IMR-90 (cell line): ENCODE data around the gene VTN. TPM values are rescaled to one million over a fixed set of nuclear protein-coding genes. Genes with fewer than 3 reads are reported as not detected.
"Not testable (repeated sequence)": the region's sequence is repeated elsewhere in the genome, so short reads cannot be mapped to it uniquely, and the experiment has no call there.

Source experiments
- ATAC-seq: fragments of 200-7000 bp; cut with Tn5 transposase; 2 replicates; pipeline ENCODE4 v1.9.1; 2020; ENCODE audit warnings: low read depth, mild to moderate bottlenecking, moderate library complexity
- BruUV-seq: library from RNA; stranded (reverse); fragments of 400-500 nt; replicated peaks from 2 replicates; lab custom pipeline; 2021; lab: Mats Ljungman, UMichigan
- CTCF ChIA-PET: fragments of 300-600 bp; formaldehyde crosslinking; extraction: SDS; loops from one replicate; lab custom pipeline; 2021; ENCODE audit warnings: antibody characterized with exemption; lab: Yijun Ruan, JAX
- POLR2A ChIA-PET: fragments of 300-600 bp; sonication (Branson Sonifier 250); formaldehyde crosslinking; loops from one replicate; lab custom pipeline; 2022; ENCODE audit warnings: antibody characterized with exemption; ENCODE audit not compliant: unreplicated experiment; lab: Charles Lee
- DNase-seq: peaks from one replicate; pipeline ENCODE4 v3.0.0; 2013
- H2AFZ ChIP-seq: replicated peaks from 2 replicates; pipeline ENCODE3; 2013; ENCODE audit warnings: low read length, mild to moderate bottlenecking; ENCODE audit not compliant: poor library complexity
- H2AK5ac ChIP-seq: 2 replicates; pipeline ENCODE4 v1.6.1; 2013; ENCODE audit warnings: low read depth, low read length, inconsistent platforms
- H2AK9ac ChIP-seq: replicated peaks from 2 replicates; pipeline ENCODE3; 2013; ENCODE audit warnings: mild to moderate bottlenecking, low read depth, low read length, moderate library complexity; ENCODE audit not compliant: poor library complexity
- H2BK120ac ChIP-seq: 2 replicates; pipeline ENCODE4 v1.6.1; 2013; ENCODE audit warnings: low read depth, low read length, inconsistent platforms
- H2BK15ac ChIP-seq: 3 replicates; pipeline ENCODE4 v1.6.1; 2013; ENCODE audit warnings: low read depth, low read length, inconsistent platforms
- H2BK20ac ChIP-seq: 2 replicates; pipeline ENCODE4 v1.6.1; 2013; ENCODE audit warnings: low read depth, mild to moderate bottlenecking, inconsistent platforms, low read length, moderate library complexity
- H2BK5ac ChIP-seq: 2 replicates; pipeline ENCODE4 v1.6.1; 2013; ENCODE audit warnings: mild to moderate bottlenecking, low read depth, low read length, inconsistent platforms; ENCODE audit not compliant: poor library complexity, severe bottlenecking
- H3K14ac ChIP-seq: replicated peaks from 2 replicates; pipeline ENCODE4 v1.6.1; 2013; ENCODE audit warnings: low read depth, low read length, inconsistent platforms
- H3K18ac ChIP-seq: 2 replicates; pipeline ENCODE4 v1.6.1; 2013; ENCODE audit warnings: low read depth, low read length, control low read depth
- H3K23ac ChIP-seq: 2 replicates; pipeline ENCODE4 v1.6.1; 2013; ENCODE audit warnings: low read depth, low read length, inconsistent platforms
- H3K27ac ChIP-seq: 2 replicates; pipeline ENCODE4 v1.5.1; 2013; ENCODE audit warnings: mild to moderate bottlenecking, control low read depth, low read length; ENCODE audit not compliant: insufficient read depth
- H3K27me3 ChIP-seq: 2 replicates; pipeline ENCODE4 v1.6.1; 2013; ENCODE audit warnings: low read length; ENCODE audit not compliant: control insufficient read depth, insufficient read depth
- H3K36me3 ChIP-seq: 2 replicates; pipeline ENCODE4 v1.6.1; 2013; ENCODE audit warnings: low read length, mixed read lengths; ENCODE audit not compliant: control insufficient read depth, insufficient read depth
- H3K4ac ChIP-seq: 2 replicates; pipeline ENCODE4 v1.6.1; 2013; ENCODE audit warnings: low read depth, low read length, inconsistent platforms
- H3K4me1 ChIP-seq: 2 replicates; pipeline ENCODE4 v1.6.1; 2013; ENCODE audit warnings: low read length, mixed read lengths; ENCODE audit not compliant: control insufficient read depth, insufficient read depth
- H3K4me2 ChIP-seq: 2 replicates; pipeline ENCODE4 v1.6.1; 2013; ENCODE audit warnings: low read depth, mild to moderate bottlenecking, control low read depth, low read length, moderate library complexity
- H3K4me3 ChIP-seq: 2 replicates; pipeline ENCODE4 v1.5.1; 2013; ENCODE audit warnings: low read depth, mild to moderate bottlenecking, control low read depth, low read length, moderate library complexity; ENCODE audit not compliant: insufficient read depth
- H3K56ac ChIP-seq: 2 replicates; pipeline ENCODE4 v1.6.1; 2013; ENCODE audit warnings: low read length, inconsistent platforms; ENCODE audit not compliant: insufficient read depth; ENCODE audit errors: extremely low read depth
- H3K79me1 ChIP-seq, 2 experiments: 2 replicates each; pipeline ENCODE4 v1.6.1; 2013; ENCODE audit warnings: low read length in 2 of 2, inconsistent platforms in 1 of 2, low read depth in 1 of 2
- H3K9ac ChIP-seq: 2 replicates; pipeline ENCODE4 v1.6.1; 2013; ENCODE audit warnings: low read depth, low read length, control low read depth
- H3K9me1 ChIP-seq: 2 replicates; pipeline ENCODE4 v1.6.1; 2013; ENCODE audit warnings: low read length, inconsistent platforms; ENCODE audit not compliant: insufficient read depth
- H3K9me3 ChIP-seq: 2 replicates; pipeline ENCODE4 v1.6.1; 2013; ENCODE audit warnings: low read length; ENCODE audit not compliant: control insufficient read depth, insufficient read depth
- H4K20me1 ChIP-seq: 2 replicates; pipeline ENCODE4 v1.6.1; 2013; ENCODE audit warnings: low read length, inconsistent platforms; ENCODE audit not compliant: insufficient read depth
- H4K5ac ChIP-seq: 2 replicates; pipeline ENCODE4 v1.6.1; 2013; ENCODE audit warnings: mild to moderate bottlenecking, low read depth, low read length, control low read depth
- H4K8ac ChIP-seq, 2 experiments: 2 replicates each; pipeline ENCODE4 v1.6.1; 2013; ENCODE audit warnings: low read depth in 2 of 2, low read length in 2 of 2, control low read depth in 1 of 2, inconsistent platforms in 1 of 2
- H4K91ac ChIP-seq: 2 replicates; pipeline ENCODE4 v1.6.1; 2013; ENCODE audit warnings: low read depth, low read length, inconsistent platforms; ENCODE audit not compliant: insufficient read depth
- WGBS, 2 experiments: methylation state at CpG; one replicate each; pipeline versions ENCODE4 v1.1.5 to v1.1.7; 2013; ENCODE audit warnings: missing lambda C conversion rate in 2 of 2; ENCODE audit not compliant: insufficient read length in 1 of 2; ENCODE audit errors: extremely low coverage in 2 of 2; 5-methylcytosine and 5-hydroxymethylcytosine counted together
- dilution Hi-C: fragments of 300-500 bp; cut with HindIII; formaldehyde crosslinking; loops from one replicate; pipeline ENCODE4 v1.14.3; 2018; ENCODE audit warnings: low sequenced_read_pairs; ENCODE audit not compliant: unreplicated experiment
- in situ Hi-C: fragments of 300-500 bp; cut with MboI; formaldehyde crosslinking; loops from 3 replicates; pipeline ENCODE4 v1.14.3; 2019; ENCODE audit warnings: low sequenced_read_pairs, inconsistent platforms, mixed read lengths
- intact Hi-C: fragments of 100-400 bp; cut with micrococcal nuclease; formaldehyde crosslinking; loops from 2 replicates; pipeline ENCODE4 v1.10.0; 2022
- polyA plus RNA-seq, 3 experiments: library from polyadenylated mRNA; depleted of rRNA; stranded (reverse); fragments of >200 nt; gene quantifications; 2 replicates each; pipeline ENCODE4 v1.2.3, GENCODE V29; 2012; ENCODE audit warnings: low replicate concordance in 1 of 3
- total RNA-seq: library from RNA; depleted of rRNA; stranded (reverse); fragments of >200 nt; gene quantifications from 2 replicates; pipeline ENCODE4 v1.2.3, GENCODE V29; 2012

Gene VTN
- total and polyA plus RNA-seq, 2 of the 4 experiments (the other 2 are of a cell fraction): 0.18 to 1.0 TPM

GRCh38 chr17:28338769-28339212 lies 31.3 kb downstream of the VTN start:
- WGBS, 2 experiments: 86% methylated on average over 1 of the region's 8 CpGs; no CpG with 5 or more reads in 1 of the 2 experiments
- H2BK120ac ChIP-seq, H3K9ac ChIP-seq, H2BK15ac ChIP-seq, BruUV-seq, H2AK9ac ChIP-seq, POLR2A ChIA-PET, H3K27me3 ChIP-seq, H4K5ac ChIP-seq, H3K23ac ChIP-seq, H3K9me3 ChIP-seq, CTCF ChIA-PET, ATAC-seq, H3K4me2 ChIP-seq, H2AFZ ChIP-seq, H3K14ac ChIP-seq, dilution Hi-C loops, DNase-seq, H2BK20ac ChIP-seq, H3K56ac ChIP-seq, H3K27ac ChIP-seq, H3K18ac ChIP-seq, H3K4me3 ChIP-seq: not testable (repeated sequence)
- peak overlapping the region; percentile 57 for H2BK5ac ChIP-seq
- H4K20me1 ChIP-seq: peaks cover 45% of the 10 kb centered on the region; the same call in 1 of the 2 replicates
- H3K4ac ChIP-seq: peak overlapping the region; percentile 81; the same call in 1 of the 2 replicates
- peaks cover 42% of the 10 kb centered on the region for H3K36me3 ChIP-seq
- peak overlapping the region in 1 of 2 experiments; percentile 35; a peak in 1 of 4 replicates for H4K8ac ChIP-seq
- peaks cover 13% of the 10 kb centered on the region for H3K4me1 ChIP-seq
- H3K9me1 ChIP-seq: peaks cover 16% of the 10 kb centered on the region
- H3K79me1 ChIP-seq: peaks cover 37 to 91% of the 10 kb centered on the region in 2 experiments
- peak overlapping the region; percentile 59 for H2AK5ac ChIP-seq
- peak overlapping the region; percentile 63; the same call in 1 of the 2 replicates for H4K91ac ChIP-seq
- intact Hi-C loops: loop anchor here (5.0 to 10.0 kb wide), 3 partner anchors 106 to 446 kb away; partner anchors contain the start of genes LYRM9 and NLK
- in situ Hi-C loops: loop anchor here (25.0 kb wide), 1 partner anchor 801 kb away; no protein-coding TSS in a partner anchor
